ENCODE data around the gene CDIP1.
"Not testable (repeated sequence)": the region's sequence is repeated elsewhere in the genome, so short reads cannot be mapped to it uniquely, and the experiment has no call there.

CDIP1 gene

DNA sequence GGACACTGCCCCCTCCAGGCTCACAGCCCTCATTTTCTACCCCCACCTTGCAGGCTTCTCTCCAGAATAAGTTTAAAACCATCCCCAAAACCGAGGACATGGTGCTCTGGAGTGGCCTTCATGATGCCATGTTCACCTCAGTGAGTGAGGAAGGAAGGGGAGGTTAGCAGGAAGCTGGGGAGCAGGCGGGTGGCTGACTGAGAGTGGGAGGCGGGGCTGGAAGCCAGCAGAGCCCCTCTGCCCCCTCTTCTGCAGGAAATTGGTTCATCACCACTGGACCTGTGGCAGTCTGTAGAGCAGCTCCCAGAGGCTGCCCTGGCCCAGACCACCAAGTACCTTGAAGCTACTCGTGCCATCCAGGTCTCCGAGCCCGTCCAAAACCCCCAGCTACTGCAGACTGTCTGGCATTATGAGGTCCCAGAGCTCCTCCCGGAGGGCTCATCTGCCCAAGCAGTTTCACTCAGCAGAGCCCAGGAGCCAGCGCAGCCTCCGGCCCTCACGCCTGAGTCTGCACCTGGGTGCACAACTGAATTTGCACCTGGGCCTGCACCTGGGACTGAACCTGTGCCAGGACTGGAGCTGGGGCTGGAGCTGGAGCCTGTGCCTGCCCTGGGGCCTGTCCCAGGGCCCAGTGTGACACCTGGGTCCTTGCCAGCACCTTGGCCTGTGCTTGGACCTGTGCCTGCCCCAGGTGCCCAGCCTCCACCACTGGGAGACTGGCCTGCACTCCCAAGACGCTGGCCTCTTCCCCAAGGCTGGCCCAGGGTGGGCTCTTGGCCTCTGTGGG is 36.5 kb upstream of the CDIP1 start:
- Histone ChIP-seq H3F3A (ENCODE audit: insufficient read depth, low read length) (no peaks in the 10 kb centered on the region), H3K36me3 (ENCODE audit: insufficient read depth, low read length) (no peaks in the 10 kb centered on the region), H3K79me2 (ENCODE audit: insufficient read depth, low read length) (no peaks in the 10 kb centered on the region), H3K4me3 (ENCODE audit: low read depth, low read length, poor library complexity, severe bottlenecking) (no peak overlapping the region), H3K9ac (ENCODE audit: low read length) (no peak overlapping the region), H3K9me2 (ENCODE audit: low read depth, low read length) (no peaks in the 10 kb centered on the region), H3K4me2 (ENCODE audit: low read length) (no peak overlapping the region), H4K20me1 (ENCODE audit: insufficient read depth, low read length) (no peaks in the 10 kb centered on the region), H2AFZ (ENCODE audit: low read length) (no peak overlapping the region), H3K4me1 (ENCODE audit: insufficient read depth, low read length, severe bottlenecking) (no peaks in the 10 kb centered on the region), H3K27ac (ENCODE audit: low read depth, low read length, poor library complexity, severe bottlenecking) (no peak overlapping the region), H3K9me3 (ENCODE audit: low read length) (no peaks in the 10 kb centered on the region), H3K27me3 (ENCODE audit: insufficient read depth, low read length) (peaks cover 16% of the 10 kb centered on the region; the same call in 1 of the 2 replicates)
- no peak for TF ChIP-seq EZH2 (IDR thresholded peaks at IDR 0.05; ENCODE audit: borderline replicate concordance, low read length)
- TF ChIP-seq, protein P1, sequence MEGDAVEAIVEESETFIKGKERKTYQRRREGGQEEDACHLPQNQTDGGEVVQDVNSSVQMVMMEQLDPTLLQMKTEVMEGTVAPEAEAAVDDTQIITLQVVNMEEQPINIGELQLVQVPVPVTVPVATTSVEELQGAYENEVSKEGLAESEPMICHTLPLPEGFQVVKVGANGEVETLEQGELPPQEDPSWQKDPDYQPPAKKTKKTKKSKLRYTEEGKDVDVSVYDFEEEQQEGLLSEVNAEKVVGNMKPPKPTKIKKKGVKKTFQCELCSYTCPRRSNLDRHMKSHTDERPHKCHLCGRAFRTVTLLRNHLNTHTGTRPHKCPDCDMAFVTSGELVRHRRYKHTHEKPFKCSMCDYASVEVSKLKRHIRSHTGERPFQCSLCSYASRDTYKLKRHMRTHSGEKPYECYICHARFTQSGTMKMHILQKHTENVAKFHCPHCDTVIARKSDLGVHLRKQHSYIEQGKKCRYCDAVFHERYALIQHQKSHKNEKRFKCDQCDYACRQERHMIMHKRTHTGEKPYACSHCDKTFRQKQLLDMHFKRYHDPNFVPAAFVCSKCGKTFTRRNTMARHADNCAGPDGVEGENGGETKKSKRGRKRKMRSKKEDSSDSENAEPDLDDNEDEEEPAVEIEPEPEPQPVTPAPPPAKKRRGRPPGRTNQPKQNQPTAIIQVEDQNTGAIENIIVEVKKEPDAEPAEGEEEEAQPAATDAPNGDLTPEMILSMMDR (IDR thresholded peaks at IDR 0.05; ENCODE audit: low read length) = no peak

DNA sequence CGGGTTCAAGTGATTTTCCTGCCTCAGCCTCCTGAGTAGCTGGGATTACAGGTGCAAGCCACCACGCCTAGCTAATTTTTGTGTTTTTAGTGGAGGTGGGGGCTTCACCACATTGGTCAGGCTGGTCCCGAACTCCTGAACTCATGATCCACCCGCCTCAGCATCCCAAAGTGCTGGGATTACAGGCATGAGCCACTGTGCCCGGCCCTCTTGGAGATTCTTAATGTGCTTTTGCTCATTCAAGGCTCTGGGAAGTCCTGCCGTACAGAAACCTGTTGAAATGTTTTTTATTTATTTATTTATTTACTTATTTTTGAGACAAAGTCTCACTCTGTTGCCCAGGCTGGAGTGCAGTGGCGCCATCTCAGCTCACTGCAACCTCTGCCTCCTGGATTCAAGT is 35.4 kb upstream of the CDIP1 start:
- not testable (repeated sequence) for H3K9me2 ChIP-seq (ENCODE audit: low read depth, low read length); H2AFZ ChIP-seq (ENCODE audit: low read length); H3K79me2 ChIP-seq (ENCODE audit: insufficient read depth, low read length); H3K4me1 ChIP-seq (ENCODE audit: insufficient read depth, low read length, severe bottlenecking); H3K36me3 ChIP-seq (ENCODE audit: insufficient read depth, low read length); H3K9me3 ChIP-seq (ENCODE audit: low read length); H3K27ac ChIP-seq (ENCODE audit: low read depth, low read length, poor library complexity, severe bottlenecking); H3K4me2 ChIP-seq (ENCODE audit: low read length); H3K9ac ChIP-seq (ENCODE audit: low read length); H3K4me3 ChIP-seq (ENCODE audit: low read depth, low read length, poor library complexity, severe bottlenecking); H3F3A ChIP-seq (ENCODE audit: insufficient read depth, low read length); H4K20me1 ChIP-seq (ENCODE audit: insufficient read depth, low read length)
- H3K27me3 ChIP-seq (ENCODE audit: insufficient read depth, low read length) = peaks cover 16% of the 10 kb centered on the region; the same call in 1 of the 2 replicates

DNA sequence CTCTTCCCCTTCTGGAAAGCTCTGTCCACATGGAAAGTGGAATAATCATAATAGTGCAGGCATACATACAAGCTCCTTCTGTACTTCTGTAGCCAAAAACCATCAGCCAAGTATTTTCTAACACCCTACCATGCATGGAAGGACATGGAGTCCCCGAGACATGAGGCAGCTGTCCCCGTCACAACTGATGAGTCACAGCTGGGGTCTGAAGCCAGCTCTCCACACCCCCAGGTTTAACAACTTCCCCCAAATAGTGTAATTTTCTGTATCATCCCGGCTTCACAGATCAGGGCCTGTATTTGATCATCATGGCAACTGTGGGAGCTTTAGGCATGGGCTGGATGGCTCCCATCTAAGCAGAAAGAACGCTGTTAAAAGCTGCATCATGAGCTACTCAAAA is 34.1 kb upstream of the CDIP1 start:
- TF ChIP-seq, protein P1 (IDR thresholded peaks at IDR 0.05; ENCODE audit: low read length) = no peak
- TF ChIP-seq EZH2 (IDR thresholded peaks at IDR 0.05; ENCODE audit: borderline replicate concordance, low read length) = no peak
- no peak overlapping the region for H2AFZ ChIP-seq (ENCODE audit: low read length)
- peaks cover 16% of the 10 kb centered on the region; the same call in 1 of the 2 replicates for H3K27me3 ChIP-seq (ENCODE audit: insufficient read depth, low read length)
- H3K79me2 ChIP-seq (ENCODE audit: insufficient read depth, low read length) = no peaks in the 10 kb centered on the region
- H3K4me2 ChIP-seq (ENCODE audit: low read length) = no peak overlapping the region
- no peaks in the 10 kb centered on the region for H3F3A ChIP-seq (ENCODE audit: insufficient read depth, low read length)
- H3K4me3 ChIP-seq (ENCODE audit: low read depth, low read length, poor library complexity, severe bottlenecking) = no peak overlapping the region
- no peak overlapping the region for H3K9ac ChIP-seq (ENCODE audit: low read length)
- no peaks in the 10 kb centered on the region for H4K20me1 ChIP-seq (ENCODE audit: insufficient read depth, low read length)
- H3K9me3 ChIP-seq (ENCODE audit: low read length) = no peaks in the 10 kb centered on the region
- no peaks in the 10 kb centered on the region for H3K36me3 ChIP-seq (ENCODE audit: insufficient read depth, low read length)
- no peaks in the 10 kb centered on the region for H3K9me2 ChIP-seq (ENCODE audit: low read depth, low read length)
- peaks cover 5% of the 10 kb centered on the region for H3K4me1 ChIP-seq (ENCODE audit: insufficient read depth, low read length, severe bottlenecking)
- H3K27ac ChIP-seq (ENCODE audit: low read depth, low read length, poor library complexity, severe bottlenecking) = no peak overlapping the region

Data from OCI-LY1 (cell line).